CD4-positive, alpha-beta T cell treated with Interleukin-15 for 1 hour (primary cell): ENCODE results near the gene SNAP29.
A peak's percentile ranks its signal among the peaks of the same experiment; 100 is the strongest.
"Not testable (repeated sequence)": the region's sequence is repeated elsewhere in the genome, so short reads cannot be mapped to it uniquely, and the experiment has no call there.

Experiments used
- DNase-seq: peaks from one replicate; pipeline ENCODE4 v3.0.0-alpha.2; 2020

SNAP29 gene

DNA sequence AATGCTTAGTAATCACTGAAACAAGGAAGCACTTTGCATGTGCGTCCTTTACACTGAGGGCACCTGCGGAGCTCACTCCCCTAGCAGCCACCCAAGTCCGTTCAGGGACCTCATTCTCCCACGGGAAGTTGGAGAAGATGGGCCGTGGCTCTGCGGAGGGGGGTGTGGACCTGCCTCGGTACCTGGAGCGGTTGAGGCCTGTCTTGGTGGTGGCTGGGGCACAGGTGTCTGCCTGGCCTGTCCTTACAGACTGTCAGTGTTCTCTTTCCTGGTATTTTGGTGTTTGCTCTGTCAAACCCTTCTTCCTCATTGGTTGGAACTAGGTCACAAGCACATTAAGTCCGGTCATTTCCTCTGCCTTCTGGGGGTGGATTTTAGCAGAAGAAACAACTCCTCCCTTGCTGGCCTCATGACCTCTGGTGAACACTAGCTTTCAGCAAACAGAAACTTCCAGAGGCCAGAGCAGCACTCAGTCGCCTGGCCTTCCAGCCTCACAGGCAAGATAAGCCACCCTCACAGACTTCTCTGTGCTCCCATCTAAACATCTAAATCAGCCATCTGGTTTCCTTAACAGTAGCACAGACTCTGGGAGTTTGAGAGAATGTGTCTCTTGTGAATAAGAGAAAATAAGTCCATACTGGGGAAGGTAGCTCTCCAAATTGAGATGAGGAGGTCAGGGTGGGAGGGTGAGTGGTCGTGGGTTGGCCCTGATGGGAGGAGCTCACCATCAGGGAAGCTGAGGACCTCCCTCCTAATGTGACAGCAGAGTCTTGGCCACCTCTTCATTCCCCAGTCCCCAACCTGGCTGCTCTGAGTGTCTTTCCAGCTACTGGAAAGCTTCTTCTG, 8.6 kb downstream of the SNAP29 start:
- peak; percentile 41 for DNase-seq

DNA sequence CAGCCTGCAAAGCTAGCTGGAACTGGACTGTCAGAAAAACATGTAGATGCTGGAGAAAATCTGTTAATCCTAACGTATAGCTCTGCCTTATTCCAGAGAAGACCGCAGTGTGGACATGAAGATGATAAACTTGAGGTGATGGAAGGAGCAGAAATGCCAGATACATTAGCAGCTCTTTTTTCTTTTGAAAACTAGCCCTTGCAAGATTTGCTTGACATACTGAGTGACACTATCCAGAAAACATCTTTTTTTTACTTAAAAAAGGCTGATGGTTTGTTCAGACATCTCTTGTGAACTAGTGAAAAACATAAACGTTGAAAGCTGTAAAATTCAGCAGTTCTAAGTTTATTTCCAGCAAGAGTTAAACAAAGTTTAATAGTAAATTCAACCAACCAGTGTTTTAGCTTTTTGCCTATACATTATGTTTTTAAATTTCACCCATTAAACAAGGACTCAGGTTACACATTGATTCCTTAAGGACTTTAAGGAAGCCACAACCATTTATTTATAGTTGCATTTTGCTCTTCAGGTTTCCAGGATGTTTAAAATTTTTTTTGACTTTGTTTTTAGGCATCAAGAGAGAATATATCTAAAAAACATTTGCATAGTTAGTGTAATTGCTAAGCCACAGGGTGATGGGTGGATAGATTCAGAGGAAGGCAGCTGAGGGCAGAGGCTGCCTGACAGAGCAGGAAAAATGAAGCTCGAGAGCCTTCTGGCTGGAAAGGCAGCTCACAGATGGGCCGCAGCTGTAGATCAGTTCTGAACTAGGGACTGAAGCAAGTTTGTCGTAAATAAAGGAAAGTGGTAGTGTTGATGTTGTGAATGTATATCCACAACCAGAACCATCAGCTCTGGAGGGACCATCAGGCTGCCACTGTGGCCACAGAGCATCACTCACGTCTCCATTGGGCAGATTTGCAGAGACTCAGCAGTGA, 9.5 kb downstream of the SNAP29 start:
- DNase-seq = no peak

DNA sequence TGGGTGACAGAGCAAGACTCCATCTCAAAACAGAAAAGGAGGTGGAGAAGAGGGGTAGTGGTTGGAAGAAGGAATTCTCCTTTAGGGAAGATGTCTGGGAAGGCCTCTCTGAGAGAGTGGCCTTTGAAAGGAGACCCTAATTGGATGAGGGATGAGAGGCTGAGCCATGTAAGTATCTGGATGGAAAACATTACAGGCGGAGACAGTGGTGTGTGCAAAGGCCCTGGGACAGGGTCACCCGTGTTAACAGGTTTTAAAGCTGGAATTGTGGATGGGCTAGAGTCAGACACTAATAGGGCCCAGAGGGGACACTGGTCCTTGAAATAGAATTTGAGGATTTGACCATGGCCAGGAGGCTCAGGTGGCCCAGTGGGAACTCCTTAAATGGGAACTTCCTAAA, 10.4 kb downstream of the SNAP29 start:
- DNase-seq = no peak

GRCh38 chr22:20873214-20873613, 14.4 kb downstream of the SNAP29 start:
- no peak for DNase-seq

- no peak for DNase-seq
Observed at GRCh38 chr22:20875296-20875695, 16.5 kb downstream of the SNAP29 start.

- DNase-seq = no peak
Observed at GRCh38 chr22:20877715-20878114, 18.9 kb downstream of the SNAP29 start.

DNA sequence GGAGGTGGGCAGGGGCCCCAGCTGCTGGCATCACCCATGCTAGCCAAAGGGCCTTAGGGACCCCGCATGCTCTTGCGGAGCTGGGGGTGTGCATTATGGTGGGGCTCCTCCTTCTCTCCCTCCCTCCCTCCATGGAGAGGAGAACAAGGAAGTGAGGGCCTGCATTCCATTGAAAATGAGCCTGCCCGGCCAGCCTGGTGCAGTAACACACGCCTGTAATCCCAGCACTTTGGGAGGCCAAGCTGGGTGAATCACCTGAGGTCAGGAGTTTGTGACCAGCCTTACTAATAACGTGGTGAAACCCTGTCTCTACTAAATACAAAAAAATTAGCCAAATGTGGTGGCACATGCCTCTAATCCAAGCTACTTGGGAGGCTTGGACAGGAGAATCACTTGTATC, 22.4 kb downstream of the SNAP29 start:
- DNase-seq = no peak

DNA sequence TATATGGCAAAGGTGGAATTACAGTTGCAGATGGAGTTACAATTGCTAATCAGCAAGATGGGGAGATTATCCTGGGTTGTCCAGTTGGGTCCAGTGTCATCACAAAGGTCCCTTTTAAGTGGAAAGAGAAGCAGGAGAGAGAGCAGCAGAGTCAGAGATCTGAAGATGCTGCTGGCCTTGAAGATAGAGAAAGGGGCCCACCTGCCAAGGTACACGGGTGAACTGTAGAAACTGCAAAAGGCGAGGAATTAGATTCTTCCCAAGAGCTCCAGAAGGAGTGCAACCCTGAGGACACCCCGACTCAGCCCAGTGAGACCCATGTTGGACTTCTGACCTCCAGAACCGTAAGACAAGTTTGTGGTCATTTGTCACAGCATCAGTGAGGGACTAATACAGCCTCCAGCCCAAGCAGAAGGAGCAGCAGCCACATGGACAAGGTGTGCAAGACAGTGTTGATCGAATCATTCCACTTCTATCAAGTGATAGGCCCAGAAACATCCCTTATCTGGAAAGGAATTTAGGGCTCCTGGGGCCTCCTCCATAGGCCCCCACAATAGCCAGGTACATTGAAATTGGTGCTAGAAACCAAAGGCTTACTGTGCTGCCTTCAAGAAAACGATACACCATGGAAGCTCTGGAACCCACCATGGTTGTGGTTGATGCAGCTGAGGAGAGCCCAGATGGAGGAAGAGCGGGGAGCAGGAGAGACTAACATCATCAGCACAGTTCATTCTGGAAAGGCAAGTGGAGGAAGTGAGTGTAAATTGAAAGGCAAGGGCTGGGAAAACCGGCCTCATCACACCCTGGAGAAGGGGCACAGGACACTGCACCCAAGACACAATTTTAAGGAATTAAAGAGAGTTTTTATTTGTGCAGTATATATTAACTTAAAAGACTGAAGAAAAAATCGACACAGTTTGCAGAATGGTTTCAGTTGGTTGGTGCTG, 23.3 kb downstream of the SNAP29 start:
- DNase-seq = no peak

GRCh38 chr22:20882855-20883254, 24.0 kb downstream of the SNAP29 start:
- no peak for DNase-seq

- DNase-seq = no peak
Observed at GRCh38 chr22:20884454-20884853, 25.6 kb downstream of the SNAP29 start.

GRCh38 chr22:20885017-20885556, 26.3 kb downstream of the SNAP29 start:
- no peak for DNase-seq

DNA sequence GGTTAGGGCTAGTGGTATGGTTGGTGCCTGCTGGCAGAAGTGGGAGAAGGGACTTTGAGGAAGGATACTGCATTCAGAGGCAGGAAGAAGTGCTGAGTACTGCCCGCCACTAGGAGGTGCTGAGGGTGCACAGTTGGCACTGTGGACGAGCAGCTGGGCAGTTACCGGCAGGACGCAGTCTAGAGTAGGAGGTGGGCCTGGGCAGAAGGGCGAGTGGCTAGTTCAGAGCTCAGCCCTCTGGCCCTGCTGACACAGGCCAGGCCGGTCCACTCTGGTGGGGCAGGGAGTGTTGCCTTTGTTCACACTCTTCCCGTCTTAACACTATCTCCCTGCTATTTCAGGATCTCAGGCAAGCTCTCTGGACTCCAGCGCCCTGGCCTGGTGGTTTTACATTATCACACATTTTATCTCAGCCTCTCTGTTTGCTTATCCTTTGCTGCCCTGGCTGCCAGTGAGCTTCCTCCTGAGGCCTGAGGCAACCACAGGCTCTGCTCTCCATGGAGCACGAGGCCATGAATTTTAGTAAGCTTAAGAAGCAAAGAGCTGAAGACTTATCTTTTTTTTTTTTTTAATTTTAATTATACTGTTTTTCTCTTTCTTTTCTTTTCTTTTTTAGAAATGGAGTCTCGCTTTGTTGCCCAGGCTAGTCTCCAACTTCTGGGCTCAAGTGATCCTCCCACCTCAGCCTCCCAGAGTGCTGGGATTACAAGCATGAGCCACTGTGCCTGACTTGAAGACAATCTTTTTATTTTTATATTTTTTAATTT, 26.9 kb downstream of the SNAP29 start:
- peak; percentile 67 for DNase-seq

- DNase-seq = no peak
Observed at GRCh38 chr22:20887375-20887774, 28.6 kb downstream of the SNAP29 start.

GRCh38 chr22:20889025-20889704, 30.4 kb downstream of the SNAP29 start:
- no peak for DNase-seq

DNA sequence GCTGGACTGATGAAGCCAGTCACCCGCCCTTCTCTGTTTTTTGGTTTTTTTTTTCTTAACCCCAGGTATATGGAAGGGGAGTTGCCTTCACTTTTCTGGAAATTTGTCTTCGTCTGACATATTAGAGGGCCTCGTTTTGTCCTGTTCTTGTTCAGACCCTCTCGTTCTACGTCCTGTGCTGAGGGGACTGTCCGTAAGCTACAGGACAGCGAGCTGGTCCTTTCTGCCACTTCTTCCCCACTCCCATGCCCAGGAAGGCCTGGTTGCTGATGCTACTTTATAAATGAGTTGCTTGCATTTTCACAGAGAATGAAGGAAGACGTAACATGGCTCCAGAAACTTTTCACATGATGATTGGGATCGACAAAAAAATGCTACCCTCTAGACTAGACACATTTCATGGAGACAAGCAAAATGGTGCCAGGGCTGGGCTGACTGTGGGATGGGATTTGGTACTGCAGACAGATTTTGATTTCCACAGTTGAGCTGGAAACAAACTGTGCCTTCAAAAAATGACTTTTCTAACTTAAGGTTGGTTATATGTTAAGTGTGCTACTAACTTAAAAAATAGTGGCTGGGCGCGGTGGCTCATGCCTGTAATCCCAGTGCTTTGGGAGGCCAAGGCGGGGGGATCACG, 31.2 kb downstream of the SNAP29 start:
- DNase-seq = no peak

DNA sequence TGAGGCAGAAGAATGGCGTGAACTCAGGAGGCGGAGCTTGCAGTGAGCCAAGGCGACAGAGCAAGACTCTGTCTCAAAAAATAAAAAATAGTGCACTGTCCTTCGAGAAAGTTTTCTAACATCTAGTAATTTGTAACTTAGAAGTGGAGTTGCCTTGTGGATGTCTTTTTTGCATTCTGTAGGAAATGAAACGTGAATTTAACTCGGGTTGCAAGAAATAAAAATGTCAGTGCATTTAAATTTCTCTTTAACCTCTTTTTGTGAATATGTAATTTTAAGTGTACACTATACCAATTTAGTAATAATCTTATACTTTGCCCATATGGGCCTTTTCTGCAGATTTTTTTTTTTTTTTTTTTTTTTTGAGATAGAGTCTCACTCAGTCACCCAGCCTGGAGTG, 32.2 kb downstream of the SNAP29 start:
- no peak for DNase-seq

DNA sequence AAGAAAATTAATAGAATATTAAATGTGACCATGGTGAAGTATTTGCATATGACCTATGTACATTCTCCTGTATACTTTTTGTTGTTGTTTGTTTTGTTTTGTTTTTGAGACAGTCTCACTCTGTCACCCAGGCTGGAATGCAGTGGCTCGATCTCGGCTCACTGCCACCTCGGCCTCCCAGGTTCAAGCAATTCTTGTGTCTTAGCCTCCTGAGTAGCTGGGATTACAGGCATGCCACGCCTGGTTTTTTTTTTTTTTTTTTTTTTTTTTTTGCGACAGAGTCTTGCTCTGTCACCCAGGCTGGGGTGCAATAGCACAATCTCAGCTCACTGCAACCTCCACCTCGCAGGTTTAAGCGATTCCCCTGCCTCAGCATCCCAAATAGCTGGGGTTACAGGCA, 38.9 kb downstream of the SNAP29 start:
- not testable (repeated sequence) for DNase-seq

GRCh38 chr22:20899827-20900423, 41.1 kb downstream of the SNAP29 start:
- no peak for DNase-seq

DNA sequence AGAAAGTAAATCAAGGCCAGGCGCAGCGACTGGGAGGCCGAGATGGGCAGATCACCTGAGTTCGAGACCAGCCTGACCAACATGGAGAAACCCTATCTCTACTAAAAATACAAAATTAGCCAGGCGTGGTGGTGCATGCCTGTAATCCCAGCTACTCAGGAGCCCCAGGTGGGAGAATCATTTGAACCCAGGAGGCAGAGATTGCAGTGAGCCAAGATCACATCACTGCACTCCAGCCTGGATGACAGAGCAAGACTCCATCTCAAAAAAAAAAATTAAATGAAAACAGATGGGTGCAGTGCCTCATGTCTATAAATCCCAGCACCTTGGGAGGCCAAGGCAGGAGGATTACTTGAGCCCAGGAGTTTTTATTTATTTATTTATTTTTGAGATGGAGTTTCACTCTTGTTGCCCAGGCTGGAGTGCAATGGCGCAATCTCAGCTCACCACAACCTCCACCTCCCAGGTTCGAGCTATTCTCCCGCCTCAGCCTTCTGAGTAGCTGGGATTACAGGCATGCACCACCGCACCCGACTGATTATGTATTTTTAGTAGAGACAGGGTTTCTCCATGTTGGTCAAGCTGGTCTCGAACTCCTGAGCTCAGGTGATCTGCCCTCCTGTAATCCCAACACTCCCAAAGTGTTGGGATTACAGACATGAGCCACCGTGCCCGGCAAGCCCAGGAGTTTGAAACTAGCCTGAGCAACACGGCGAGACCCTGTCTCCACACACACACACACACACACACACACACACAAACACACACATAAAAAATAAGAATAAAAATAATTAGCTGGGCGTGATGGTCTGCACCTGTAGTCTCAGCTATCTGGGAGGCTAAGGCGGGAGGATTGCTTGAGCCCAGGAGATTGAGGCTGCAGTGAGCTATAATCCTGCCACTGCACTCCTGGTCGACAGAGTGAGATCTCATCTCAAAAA, 42.6 kb downstream of the SNAP29 start:
- not testable (repeated sequence) for DNase-seq
